Right lobe of liver (tissue), 6 donors: ENCODE results near the gene ZNF221. TPM values are rescaled to one million over a fixed set of nuclear protein-coding genes. Genes with fewer than 3 reads are reported as not detected.

ENCODE experiments used
- ATAC-seq, 4 donors: fragments of 200-7000 bp; cut with Tn5 transposase; one replicate each; pipeline ENCODE4 v1.9.1; 2020; ENCODE audit warnings: mild to moderate bottlenecking in 4 of 4, moderate library complexity in 4 of 4
- DNase-seq, 3 donors: peaks; one replicate each; pipeline ENCODE4 v3.0.0-alpha.2; 2020
- H3K27ac ChIP-seq, 3 donors: fragments of 200-600 bp; one replicate each; pipeline ENCODE4 v1.8.0; 2022
- H3K27me3 ChIP-seq, 2 donors: fragments of 200-600 bp; one replicate each; pipeline ENCODE4 v1.8.0; 2022
- H3K36me3 ChIP-seq, 4 donors: fragments of 200-600 bp; sonication (generic) in 1 of 4; one replicate each; pipeline versions ENCODE4 v1.5.1 to v1.8.0; 2017 to 2022; ENCODE audit warnings: control low read depth in 1 of 4
- H3K4me1 ChIP-seq, 4 donors: fragments of 200-600 bp; sonication (generic) in 1 of 4; one replicate each; pipeline versions ENCODE4 v1.5.1 to v1.8.0; 2017 to 2022; ENCODE audit warnings: control low read depth in 1 of 4
- H3K4me3 ChIP-seq, 3 donors: fragments of 200-600 bp; one replicate each; pipeline ENCODE4 v1.8.0; 2022
- H3K9me3 ChIP-seq, 4 donors: fragments of 200-600 bp; sonication (generic) in 1 of 4; one replicate each; pipeline versions ENCODE4 v1.5.1 to v1.8.0; 2017 to 2022; ENCODE audit warnings: control low read depth in 1 of 4
- POLR2A ChIP-seq: fragments of 450-650 bp; IDR thresholded peaks from one replicate; pipeline ENCODE4 v1.6.1; 2017; ENCODE audit warnings: antibody characterized with exemption, mild to moderate bottlenecking
- WGBS: methylation state at CpG from one replicate; pipeline ENCODE4 v1.1.6; 2018; ENCODE audit warnings: low coverage, low lambda C conversion rate; ENCODE audit not compliant: insufficient coverage; ENCODE audit errors: missing lambda C conversion rate; 5-methylcytosine and 5-hydroxymethylcytosine counted together
- intact Hi-C, 2 donors: fragments of 100-400 bp; cut with DNase I; formaldehyde crosslinking; loops; one replicate each; pipeline versions ENCODE4 v1.11.2 to v1.14.1; 2022
- long read RNA-seq: library from polyadenylated mRNA; unstranded; transcript quantifications from one replicate; pipeline ENCODE4 v2.0.0, GENCODE V29; 2019
- total RNA-seq, 6 experiments: library from RNA; depleted of rRNA in 2 of 6; stranded (reverse); fragments of >200 nt in 2 of 6; fragmentation: NEBNext Ultra II Directional in 3 of 6; extraction: Animal tissue kit (Norgen Biotek cat#: 25700) in 3 of 6; gene quantifications; one replicate each; pipeline versions ENCODE4 v1.1.0 to v1.2.4, GENCODE V29; 2016 to 2023
- TF ChIP-seq, protein P1 (sequence below), 4 donors: fragments of 200-600 bp in 3 of 4; fragments of 450-650 bp in 1 of 4; IDR thresholded peaks; one replicate each; pipeline versions ENCODE4 v1.5.1 to v1.8.0; 2016 to 2022; ENCODE audit warnings: antibody characterized with exemption in 4 of 4, mild to moderate bottlenecking in 2 of 4
- donor health status: DM: no; HTN: yes; CAD: no.
- donor health status: DM: no; HTN: no; CAD: no.
- donor health status: DM: no; HTN: no; CAD: no.
- donor health status: DM: no; HTN: yes; CAD: no.
- donor health status: DM: no; HTN: yes; CAD: no.

ZNF221 gene
- 1 to 10 TPM in 5 of 6 experiments, under 1 TPM in 1; 0.50 to 2.9 (median 1.6) TPM for total RNA-seq
- long read RNA-seq = 0 reads

DNA sequence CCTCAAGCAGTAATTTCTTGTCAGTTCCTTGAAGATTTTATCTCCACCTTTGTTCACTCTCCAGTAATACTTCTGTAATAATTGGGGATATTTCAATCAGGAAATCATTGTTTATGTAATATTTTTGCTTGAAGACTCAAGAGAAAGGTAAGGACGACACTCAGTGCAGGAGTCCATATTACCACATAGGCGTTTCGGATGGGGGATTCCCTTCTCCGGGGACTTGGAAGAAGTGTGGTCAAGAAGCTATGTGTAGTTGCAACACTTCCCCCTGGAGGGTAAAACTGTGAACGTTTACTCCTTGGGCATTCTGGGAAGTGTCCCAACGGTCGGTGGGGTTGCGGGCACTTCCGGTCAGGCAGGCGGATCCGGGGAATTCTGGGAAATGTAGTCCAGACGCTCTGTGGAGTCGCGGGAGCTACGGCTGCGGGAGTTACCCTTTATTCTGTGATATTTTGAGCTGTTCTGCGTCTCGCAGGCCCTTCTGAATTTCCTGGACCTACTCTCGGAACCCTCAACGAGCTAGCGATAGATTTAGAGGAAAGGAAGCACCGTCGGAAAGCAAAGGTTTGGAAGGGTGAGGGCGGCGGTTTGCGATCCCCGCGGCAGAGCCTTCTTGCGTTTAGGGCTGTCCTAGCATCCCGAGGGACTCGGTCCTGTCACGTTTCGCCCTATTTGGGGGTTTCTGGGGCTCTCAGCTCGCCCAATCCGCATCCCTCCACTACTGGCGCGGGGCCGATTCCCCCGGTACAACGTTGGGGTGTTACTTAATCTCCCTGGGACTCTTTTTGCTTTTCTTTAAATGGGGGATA, at the start of gene ZNF221:
TSS of gene ZNF221 (plus strand) at position 395 of the 812 bp plus-strand sequence. CDS start 11,499 bp downstream, outside the sequence.
- intact Hi-C loops = no loop called here
- peak; percentile 87 to 94 (median 91) for DNase-seq
- H3K27me3 ChIP-seq = no peaks in the 10 kb centered on the region
- ATAC-seq = peak; percentile 99 to 100 (median 100)
- no peak for TF ChIP-seq POLR2A
- TF ChIP-seq, protein P1, sequence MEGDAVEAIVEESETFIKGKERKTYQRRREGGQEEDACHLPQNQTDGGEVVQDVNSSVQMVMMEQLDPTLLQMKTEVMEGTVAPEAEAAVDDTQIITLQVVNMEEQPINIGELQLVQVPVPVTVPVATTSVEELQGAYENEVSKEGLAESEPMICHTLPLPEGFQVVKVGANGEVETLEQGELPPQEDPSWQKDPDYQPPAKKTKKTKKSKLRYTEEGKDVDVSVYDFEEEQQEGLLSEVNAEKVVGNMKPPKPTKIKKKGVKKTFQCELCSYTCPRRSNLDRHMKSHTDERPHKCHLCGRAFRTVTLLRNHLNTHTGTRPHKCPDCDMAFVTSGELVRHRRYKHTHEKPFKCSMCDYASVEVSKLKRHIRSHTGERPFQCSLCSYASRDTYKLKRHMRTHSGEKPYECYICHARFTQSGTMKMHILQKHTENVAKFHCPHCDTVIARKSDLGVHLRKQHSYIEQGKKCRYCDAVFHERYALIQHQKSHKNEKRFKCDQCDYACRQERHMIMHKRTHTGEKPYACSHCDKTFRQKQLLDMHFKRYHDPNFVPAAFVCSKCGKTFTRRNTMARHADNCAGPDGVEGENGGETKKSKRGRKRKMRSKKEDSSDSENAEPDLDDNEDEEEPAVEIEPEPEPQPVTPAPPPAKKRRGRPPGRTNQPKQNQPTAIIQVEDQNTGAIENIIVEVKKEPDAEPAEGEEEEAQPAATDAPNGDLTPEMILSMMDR (IDR thresholded peaks at IDR 0.05) = peak in 3 of 4 donors; percentile 39 to 48 (median 45)
- H3K27ac ChIP-seq = peak within 1 kb of the TSS; percentile 21 to 26 (median 24)
- no peaks in the 10 kb centered on the region for H3K36me3 ChIP-seq
- peak within 1 kb of the TSS; percentile 81 to 84 (median 82) for H3K4me3 ChIP-seq
- 1% methylated on average over 15 of the region's 40 CpGs for WGBS
- H3K4me1 ChIP-seq = no peaks in the 10 kb centered on the region
- H3K9me3 ChIP-seq = peaks cover 0 to 11% (median 0%) of the 10 kb centered on the region in 4 donors

- TF ChIP-seq POLR2A = no peak
- TF ChIP-seq, protein P1 (IDR thresholded peaks at IDR 0.05) = no peak
- Histone ChIP-seq H3K36me3 (peaks cover 0 to 2% (median 0%) of the 10 kb centered on the region in 4 donors), H3K9me3 (peaks cover 0 to 4% (median 0%) of the 10 kb centered on the region in 4 donors), H3K27me3 (no peaks in the 10 kb centered on the region), H3K4me3 (peak overlapping the region; percentile 42 to 59 (median 48)), H3K27ac (no peak overlapping the region), H3K4me1 (no peaks in the 10 kb centered on the region)
- WGBS = 22% methylated on average over 16 of the region's 39 CpGs
- intact Hi-C loops = no loop called here
- ATAC-seq (peak; percentile 97 to 100 (median 100)), DNase-seq (peak; percentile 79 to 88 (median 84))
These were observed 49.3 kb upstream of the ZNF221 start for GRCh38 chr19:43901395-43902390.

DNA sequence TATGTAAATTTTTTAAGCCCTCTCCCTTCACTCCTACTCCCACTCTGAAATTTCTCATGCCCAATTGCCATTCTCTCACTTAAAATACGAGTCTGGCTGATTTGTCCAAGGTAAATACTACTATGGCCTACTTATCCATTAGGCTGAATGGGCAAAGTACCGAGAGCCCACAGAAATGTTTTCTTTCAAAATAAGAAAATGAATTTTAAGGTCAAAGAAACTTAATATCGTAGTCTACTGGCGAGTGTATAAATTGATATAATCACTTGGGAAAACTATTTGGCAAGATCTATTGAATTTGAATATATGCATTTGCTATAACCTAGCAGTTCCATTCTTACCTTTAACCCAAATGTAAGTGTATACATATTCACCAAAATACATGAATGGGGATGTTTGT, 48.6 kb upstream of the ZNF221 start:
- Histone ChIP-seq H3K27ac (no peak overlapping the region), H3K36me3 (peaks cover 0 to 2% (median 0%) of the 10 kb centered on the region in 4 donors), H3K4me3 (peak overlapping the region in 1 of 3 donors; percentile 59), H3K4me1 (no peaks in the 10 kb centered on the region), H3K9me3 (peaks cover 0 to 9% (median 0%) of the 10 kb centered on the region in 4 donors), H3K27me3 (no peaks in the 10 kb centered on the region)
- TF ChIP-seq POLR2A = no peak
- TF ChIP-seq, protein P1 (IDR thresholded peaks at IDR 0.05) = no peak
- 85% methylated on average over 4 of the region's 4 CpGs for WGBS
- no peak for DNase-seq
- intact Hi-C loops = no loop called here
- no peak for ATAC-seq

DNA sequence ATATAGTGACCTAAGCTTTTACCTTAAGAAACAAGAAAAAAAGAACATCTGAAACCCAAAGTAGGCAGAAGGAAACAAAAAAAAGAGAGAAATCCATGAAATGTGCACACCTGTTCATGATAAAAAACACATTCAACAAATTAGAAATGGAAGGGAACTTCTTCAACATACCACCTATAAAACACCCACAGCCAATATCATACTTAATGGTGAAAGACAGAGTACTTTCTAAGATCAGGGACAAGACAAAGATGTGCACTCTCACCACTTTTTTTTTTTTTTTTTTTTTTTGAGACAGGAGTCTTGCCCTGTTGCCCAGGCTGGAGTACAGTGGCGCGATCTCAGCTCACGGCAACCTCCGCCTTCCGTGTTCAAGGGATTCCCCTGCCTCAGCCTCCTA, 45.1 kb upstream of the ZNF221 start:
- no peaks in the 10 kb centered on the region for H3K27me3 ChIP-seq
- peaks cover 0 to 2% (median 0%) of the 10 kb centered on the region in 4 donors for H3K36me3 ChIP-seq
- ATAC-seq (no peak), DNase-seq (no peak)
- H3K27ac ChIP-seq = no peak overlapping the region
- TF ChIP-seq, protein P1 (IDR thresholded peaks at IDR 0.05) = no peak
- no peak for TF ChIP-seq POLR2A
- intact Hi-C loops = no loop called here
- H3K9me3 ChIP-seq = peaks cover 0 to 27% (median 3%) of the 10 kb centered on the region in 4 donors
- no peak overlapping the region for H3K4me3 ChIP-seq
- 100% methylated on average over 5 of the region's 5 CpGs for WGBS
- no peaks in the 10 kb centered on the region for H3K4me1 ChIP-seq
